HEK293 (cell line): Measurements from ENCODE around the gene NANOS3.
"Not testable (repeated sequence)": the region's sequence is repeated elsewhere in the genome, so short reads cannot be mapped to it uniquely, and the experiment has no call there.

Experiments used
- CTCF ChIA-PET: fragments of 350-600 bp; formaldehyde crosslinking; extraction: SDS; loops from one replicate; lab custom pipeline; 2021; ENCODE audit warnings: antibody characterized with exemption; lab: Yijun Ruan, JAX
- POLR2A ChIA-PET: fragments of 300-600 bp; formaldehyde crosslinking; extraction: SDS; loops from one replicate; lab custom pipeline; 2020; ENCODE audit warnings: antibody characterized with exemption, inconsistent platforms; lab: Yijun Ruan, JAX
- H3K27ac ChIP-seq: fragments of 200-500 bp; sonication (Bioruptor generic); 2 replicates; pipeline ENCODE4 v1.5.1; 2014; ENCODE audit warnings: low read depth, low read length, control low read depth, inconsistent platforms; ENCODE audit errors: extremely low read depth
- H3K36me3 ChIP-seq, 2 experiments: fragments of 200-500 bp in 1 of 2; sonication (Bioruptor generic) in 1 of 2; 1 replicate in 1 of 2; 2 replicates in 1 of 2; pipeline ENCODE4 v1.5.1; 2014 to 2017; ENCODE audit warnings: inconsistent platforms in 2 of 2, low read length in 2 of 2; ENCODE audit not compliant: control insufficient read depth in 2 of 2, insufficient read depth in 1 of 2
- H3K4me1 ChIP-seq: fragments of 200-500 bp; sonication (Bioruptor generic); 2 replicates; pipeline ENCODE4 v1.5.1; 2014; ENCODE audit warnings: mild to moderate bottlenecking, low read length, inconsistent platforms; ENCODE audit not compliant: control insufficient read depth, insufficient read depth
- H3K4me3 ChIP-seq: 2 replicates; pipeline ENCODE4 v1.5.1; 2011; ENCODE audit warnings: low read depth, mild to moderate bottlenecking, control low read depth, low read length, moderate library complexity
- H3K9me3 ChIP-seq: fragments of 200-500 bp; sonication (Bioruptor generic); 2 replicates; pipeline ENCODE4 v1.5.1; 2014; ENCODE audit warnings: low read depth, low read length, inconsistent platforms; ENCODE audit not compliant: control insufficient read depth, insufficient read depth
- GLI2 ChIP-seq: fragments of 450-650 bp; formaldehyde crosslinking; IDR thresholded peaks from 2 replicates; pipeline ENCODE4; 2017; ENCODE audit warnings: missing biosample characterization, missing genetic modification characterization, low read depth, borderline replicate concordance
- ZBTB44 ChIP-seq: fragments of 450-650 bp; IDR thresholded peaks from 2 replicates; pipeline ENCODE4 v1.5.1; 2018; ENCODE audit warnings: missing biosample characterization, mild to moderate bottlenecking, missing genetic modification characterization
- ZEB2 ChIP-seq: fragments of 450-650 bp; formaldehyde crosslinking; IDR thresholded peaks from 2 replicates; pipeline ENCODE4 v1.5.1; 2016; ENCODE audit warnings: missing biosample characterization, missing genetic modification characterization
- ZNF121 ChIP-seq: fragments of 450-650 bp; formaldehyde crosslinking; IDR thresholded peaks from 2 replicates; pipeline ENCODE4 v1.5.1; 2016; ENCODE audit warnings: missing biosample characterization, missing genetic modification characterization
- ZNF280D ChIP-seq: fragments of 450-650 bp; formaldehyde crosslinking; IDR thresholded peaks from 2 replicates; pipeline ENCODE4 v1.5.1; 2016; ENCODE audit warnings: missing biosample characterization, missing genetic modification characterization
- ZNF48 ChIP-seq: fragments of 450-650 bp; formaldehyde crosslinking; IDR thresholded peaks from 2 replicates; pipeline ENCODE4 v1.5.1; 2016; ENCODE audit warnings: missing biosample characterization, missing genetic modification characterization
- ZNF514 ChIP-seq: fragments of 450-650 bp; formaldehyde crosslinking; IDR thresholded peaks from 2 replicates; pipeline ENCODE4 v1.5.1; 2016; ENCODE audit warnings: missing biosample characterization, missing genetic modification characterization
- ZNF521 ChIP-seq: fragments of 450-650 bp; formaldehyde crosslinking; IDR thresholded peaks from 2 replicates; pipeline ENCODE4 v1.5.1; 2017; ENCODE audit warnings: missing biosample characterization, mild to moderate bottlenecking, missing genetic modification characterization
- ZNF560 ChIP-seq: fragments of 450-650 bp; formaldehyde crosslinking; IDR thresholded peaks from 2 replicates; pipeline ENCODE4 v1.5.1; 2017; ENCODE audit warnings: missing biosample characterization, missing genetic modification characterization, borderline replicate concordance
- ZNF623 ChIP-seq: fragments of 450-650 bp; formaldehyde crosslinking; IDR thresholded peaks from 2 replicates; pipeline ENCODE4 v1.5.1; 2016; ENCODE audit warnings: missing biosample characterization, missing genetic modification characterization
- ZNF664 ChIP-seq: fragments of 450-650 bp; formaldehyde crosslinking; IDR thresholded peaks from 2 replicates; pipeline ENCODE4 v1.5.1; 2016; ENCODE audit warnings: missing biosample characterization, missing genetic modification characterization

Gene NANOS3

DNA sequence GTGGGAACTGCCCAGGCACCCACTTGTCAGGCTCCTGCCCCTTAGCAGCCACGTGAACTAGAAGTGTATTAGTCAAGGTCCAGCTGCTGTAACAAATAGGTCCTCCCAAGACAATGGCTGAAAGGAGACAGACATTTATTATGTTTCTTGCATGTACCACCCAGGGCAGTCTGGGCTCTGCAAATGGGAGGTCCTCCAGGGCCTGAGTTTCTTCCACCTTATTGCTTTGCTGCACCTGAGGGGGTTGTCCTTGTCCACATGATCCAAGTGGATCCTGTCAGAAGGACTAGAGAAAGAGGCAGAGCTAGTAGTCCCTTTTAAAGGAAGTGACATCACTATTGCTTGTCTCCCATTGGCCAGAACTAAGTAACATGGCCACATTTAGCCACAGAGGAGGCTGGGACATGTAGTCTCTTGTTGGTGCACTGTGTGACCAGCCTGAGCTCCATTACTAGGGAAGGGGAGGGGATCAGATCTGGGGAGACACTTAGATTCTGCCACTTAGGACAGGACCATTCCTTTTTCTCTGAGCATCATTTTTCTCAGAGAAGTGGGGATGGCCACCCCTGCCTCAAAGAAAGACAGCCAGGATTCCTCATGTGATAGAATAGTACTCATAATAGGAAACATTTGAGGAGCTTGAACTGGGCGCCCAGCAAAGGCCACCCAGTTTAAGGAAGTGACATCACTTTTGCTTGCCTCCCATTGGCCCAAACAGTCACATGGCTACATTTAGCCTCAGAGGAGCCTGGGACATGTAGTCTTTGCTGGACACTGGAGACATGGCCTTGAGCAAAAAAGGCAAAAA lies 44.2 kb downstream of the NANOS3 start (continued):
- TF ChIP-seq GLI2 (tag by site-specific recombination), result no peak
- no peak for TF ChIP-seq ZBTB44 (tag by site-specific recombination)
- no peak for TF ChIP-seq ZNF560 (tag by site-specific recombination)
- TF ChIP-seq, all 188 proteins: peak for 12

DNA sequence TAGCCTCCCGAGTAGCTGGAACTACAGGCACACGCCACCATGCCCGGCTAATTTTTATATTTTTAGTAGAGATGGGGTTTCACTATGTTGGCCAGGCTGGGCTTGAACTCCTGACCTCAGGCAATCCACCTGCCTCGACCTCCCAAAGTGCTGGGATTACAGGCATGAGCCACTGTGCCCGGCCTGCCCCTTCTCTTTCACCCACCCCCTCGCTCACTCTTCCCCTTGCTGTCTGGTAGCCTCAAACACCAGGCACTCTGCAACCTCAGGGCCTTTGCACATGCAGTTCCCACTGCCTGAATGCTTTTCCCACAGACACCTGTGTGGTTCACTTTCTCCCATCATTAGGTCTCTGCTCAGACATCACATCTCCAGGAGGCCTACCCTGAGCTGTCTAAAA lies 45.2 kb downstream of the NANOS3 start:
- POLR2A ChIA-PET, result interaction anchor here (1.7 kb wide), 1 partner anchor 9 kb away, joined by 7 read pairs; no protein-coding TSS in a partner anchor
- H3K4me1 ChIP-seq, H3K27ac ChIP-seq, H3K4me3 ChIP-seq, H3K9me3 ChIP-seq, CTCF ChIA-PET: not testable (repeated sequence)
- peaks cover 46 to 84% of the 10 kb centered on the region in 2 experiments for H3K36me3 ChIP-seq
- TF ChIP-seq ZNF280D, result peak; percentile 37; the same call in 1 of the 2 replicates
- peak; percentile 99 for TF ChIP-seq ZNF623 (tag by site-specific recombination)
- peak; percentile 84 for TF ChIP-seq ZNF121

GRCh38 chr19:13923194-13923987 lies 46.5 kb downstream of the NANOS3 start:
- TF ChIP-seq ZNF623 (tag by site-specific recombination), result peak; percentile 81
- no peak for TF ChIP-seq ZNF521
- no peaks in the 10 kb centered on the region for H3K4me1 ChIP-seq
- POLR2A ChIA-PET, result interaction anchor here (0.5 to 0.6 kb wide), 2 partner anchors 24 to 62 kb away, joined by 3 read pairs; no protein-coding TSS in a partner anchor
- CTCF ChIA-PET, result interaction anchor here (1.2 kb wide), 1 partner anchor 44 kb away, joined by 3 read pairs; no protein-coding TSS in a partner anchor
- peaks cover 38 to 85% of the 10 kb centered on the region in 2 experiments for H3K36me3 ChIP-seq
- H3K27ac ChIP-seq, result no peak overlapping the region
- no peak overlapping the region for H3K4me3 ChIP-seq
- no peaks in the 10 kb centered on the region for H3K9me3 ChIP-seq

DNA sequence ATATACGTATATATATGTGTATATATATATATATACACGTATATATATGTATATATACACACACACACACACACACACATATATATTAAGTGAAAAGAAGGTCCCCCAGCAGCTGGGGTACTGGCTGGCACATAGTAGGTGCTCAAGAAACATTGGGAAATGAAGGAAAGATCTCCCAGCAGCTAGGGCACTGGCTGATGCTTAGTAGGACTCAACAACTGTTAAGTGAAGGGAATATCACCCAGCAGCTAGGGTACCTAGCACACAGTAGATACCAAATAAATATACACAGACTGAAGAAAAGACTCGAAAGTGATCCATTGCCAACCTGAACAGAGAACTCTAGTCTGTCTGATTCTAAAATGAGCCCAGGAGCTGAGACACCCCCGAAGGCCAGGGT lies 49.1 kb downstream of the NANOS3 start:
- no peak overlapping the region for H3K4me3 ChIP-seq
- TF ChIP-seq ZNF623 (tag by site-specific recombination) (no peak), ZNF514 (no peak), ZNF48 (tag by site-specific recombination) (no peak), ZEB2 (tag by site-specific recombination) (no peak), ZNF664 (tag by site-specific recombination) (0 out of 2 replicates have a peak, but pooled peaks have one; percentile 27)
- POLR2A ChIA-PET, result interaction anchor here (1.0 kb wide), 1 partner anchor 10 kb away, joined by 4 read pairs; no protein-coding TSS in a partner anchor
- no peaks in the 10 kb centered on the region for H3K9me3 ChIP-seq
- H3K4me1 ChIP-seq, result no peaks in the 10 kb centered on the region
- H3K36me3 ChIP-seq, result peaks cover 24 to 72% of the 10 kb centered on the region in 2 experiments; a peak in 2 of 3 replicates
- CTCF ChIA-PET, result interaction anchor here (0.6 kb wide), 1 partner anchor 93 kb away, joined by 6 read pairs; no protein-coding TSS in a partner anchor
- H3K27ac ChIP-seq, result no peak overlapping the region
